Small intestine (tissue), 7 donors: ENCODE results near the gene CIBAR2. TPM values are rescaled to one million over a fixed set of nuclear protein-coding genes. Genes with fewer than 3 reads are reported as not detected.

Source experiments
- DNase-seq, 2 donors: peaks; one replicate each; pipeline versions ENCODE4 v3.0.0 to v3.0.0-alpha.2; 2013
- FAIRE-seq: peaks from 2 replicates; lab custom pipeline; 2012; peaks lifted over from hg19 to GRCh38; lab: Jason Lieb, UNC
- H3K27ac ChIP-seq, 3 donors: one replicate each; pipeline ENCODE4 v1.5.1; 2013; ENCODE audit warnings: low read length in 2 of 3, mild to moderate bottlenecking in 2 of 3, control low read depth in 1 of 3, inconsistent platforms in 1 of 3, low read depth in 1 of 3, moderate library complexity in 1 of 3
- H3K27me3 ChIP-seq, 3 donors: one replicate each; pipeline ENCODE4 v1.6.1; 2013; ENCODE audit warnings: low read length in 3 of 3, inconsistent platforms in 1 of 3; ENCODE audit not compliant: control insufficient read depth in 3 of 3, insufficient read depth in 3 of 3
- H3K36me3 ChIP-seq, 3 donors: one replicate each; pipeline ENCODE4 v1.6.1; 2013; ENCODE audit warnings: low read length in 3 of 3, inconsistent platforms in 1 of 3, low read depth in 1 of 3, mild to moderate bottlenecking in 1 of 3, moderate library complexity in 1 of 3; ENCODE audit not compliant: control insufficient read depth in 3 of 3, insufficient read depth in 2 of 3
- H3K4me1 ChIP-seq, 3 donors: one replicate each; pipeline ENCODE4 v1.6.1; 2013; ENCODE audit warnings: low read length in 2 of 3, inconsistent platforms in 1 of 3, low read depth in 1 of 3, mild to moderate bottlenecking in 1 of 3, moderate library complexity in 1 of 3; ENCODE audit not compliant: control insufficient read depth in 3 of 3, insufficient read depth in 2 of 3
- H3K4me3 ChIP-seq, 3 donors: one replicate each; pipeline ENCODE4 v1.5.1; 2013; ENCODE audit warnings: low read length in 3 of 3, control low read depth in 1 of 3, inconsistent platforms in 1 of 3, low read depth in 1 of 3, mild to moderate bottlenecking in 1 of 3, moderate library complexity in 1 of 3
- H3K9me3 ChIP-seq, 2 donors: one replicate each; pipeline ENCODE4 v1.6.1; 2013; ENCODE audit warnings: low read depth in 1 of 2, low read length in 1 of 2; ENCODE audit not compliant: control insufficient read depth in 2 of 2, insufficient read depth in 1 of 2
- WGBS, 3 donors: extraction: QIAGEN DNeasy Blood & Tissue Kit; methylation state at CpG; one replicate each; pipeline ENCODE4 v1.1.7; 2013; 5-methylcytosine and 5-hydroxymethylcytosine counted together
- polyA plus RNA-seq, 4 donors: library from polyadenylated mRNA; stranded (reverse) in 3 of 4; unstranded in 1 of 4; fragments of 200-250 nt in 3 of 4; fragments of 120-200 nt in 1 of 4; gene quantifications; one replicate each; pipeline versions ENCODE4 v1.2.1 to v1.2.3, GENCODE V29; 2013
- donor health status: healthy with polysubstance abuse.
- donor health status: control.
- donor health status: control.
- donor health status: Bipolar disorder and iron deficiency.
- donor health status: healthy.

Gene CIBAR2
- polyA plus RNA-seq, 4 donors: 0.04 to 3.0 (median 0.19) TPM; not detected in 1

DNA sequence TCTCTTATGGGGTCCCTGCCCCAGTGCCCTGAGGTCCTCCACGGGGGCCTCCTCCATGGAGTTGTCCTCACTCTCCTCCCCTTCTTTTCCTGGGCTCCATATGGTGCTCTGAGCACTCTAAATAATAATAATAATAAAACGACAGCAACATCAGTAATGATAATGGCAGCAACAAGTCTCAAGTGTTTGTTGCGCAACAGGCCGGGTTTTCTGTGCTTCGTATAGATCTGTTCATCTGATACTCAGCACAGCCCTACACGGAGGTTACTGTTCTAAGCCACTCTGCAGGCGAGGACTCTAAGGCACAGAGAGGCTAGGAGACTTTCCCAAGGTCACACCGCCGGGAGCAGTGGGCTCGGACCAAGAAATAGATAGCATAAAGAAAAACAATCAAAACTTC is 13.7 kb downstream of the CIBAR2 start:
- Histone ChIP-seq H3K4me1 (no peaks in the 10 kb centered on the region), H3K27ac (no peak overlapping the region), H3K9me3 (no peaks in the 10 kb centered on the region), H3K4me3 (no peak overlapping the region), H3K36me3 (no peaks in the 10 kb centered on the region), H3K27me3 (peaks cover 0 to 4% (median 3%) of the 10 kb centered on the region in 3 donors)
- WGBS, 3 donors: 63 to 77% (median 72%) methylated on average over 10 of the region's 10 CpGs
- no peak for DNase-seq
- FAIRE-seq: no peak

DNA sequence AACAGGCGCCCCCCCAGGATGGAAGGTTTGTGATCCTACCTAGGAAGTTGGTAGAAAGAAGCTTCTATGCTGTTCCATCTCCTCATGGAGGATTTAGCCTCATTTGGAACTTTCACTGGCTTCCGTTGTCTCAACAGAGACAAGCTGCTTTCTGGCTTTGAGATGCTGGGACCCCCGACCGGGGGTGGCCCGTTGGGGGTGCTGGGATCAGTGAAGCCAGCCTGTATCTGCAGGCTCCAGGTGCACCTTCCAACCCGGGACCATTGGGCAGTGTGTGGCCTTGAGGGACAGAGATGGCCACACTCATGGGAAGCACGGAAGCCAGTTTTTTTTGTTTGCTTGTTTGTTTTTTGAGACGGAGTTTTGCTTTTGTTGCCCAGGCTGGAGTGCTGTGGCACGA is 15.4 kb downstream of the CIBAR2 start:
- H3K4me1 ChIP-seq: no peaks in the 10 kb centered on the region
- H3K27me3 ChIP-seq: peaks cover 0 to 3% (median 3%) of the 10 kb centered on the region in 3 donors
- WGBS, 3 donors: 60 to 74% (median 71%) methylated on average over 9 of the region's 9 CpGs
- DNase-seq (no peak), FAIRE-seq (no peak)
- no peaks in the 10 kb centered on the region for H3K9me3 ChIP-seq
- H3K4me3 ChIP-seq: no peak overlapping the region
- no peak overlapping the region for H3K27ac ChIP-seq
- no peaks in the 10 kb centered on the region for H3K36me3 ChIP-seq

GRCh38 chr16:85094812-85095211 is 17.5 kb downstream of the CIBAR2 start:
- no peak for FAIRE-seq
- WGBS, 3 donors: 83 to 94% (median 87%) methylated on average over 12 of the region's 12 CpGs
- peaks cover 0 to 3% (median 0%) of the 10 kb centered on the region in 3 donors for H3K36me3 ChIP-seq
- no peaks in the 10 kb centered on the region for H3K9me3 ChIP-seq
- H3K4me3 ChIP-seq: no peak overlapping the region
- H3K27me3 ChIP-seq: peaks cover 0 to 3% (median 3%) of the 10 kb centered on the region in 3 donors
- H3K4me1 ChIP-seq: peaks cover 0 to 6% (median 1%) of the 10 kb centered on the region in 3 donors
- no peak overlapping the region for H3K27ac ChIP-seq
- no peak for DNase-seq

- DNase-seq: no peak
- no peak overlapping the region for H3K4me3 ChIP-seq
Measured at GRCh38 chr16:85094176-85094805, 18.0 kb downstream of the CIBAR2 start.

DNA sequence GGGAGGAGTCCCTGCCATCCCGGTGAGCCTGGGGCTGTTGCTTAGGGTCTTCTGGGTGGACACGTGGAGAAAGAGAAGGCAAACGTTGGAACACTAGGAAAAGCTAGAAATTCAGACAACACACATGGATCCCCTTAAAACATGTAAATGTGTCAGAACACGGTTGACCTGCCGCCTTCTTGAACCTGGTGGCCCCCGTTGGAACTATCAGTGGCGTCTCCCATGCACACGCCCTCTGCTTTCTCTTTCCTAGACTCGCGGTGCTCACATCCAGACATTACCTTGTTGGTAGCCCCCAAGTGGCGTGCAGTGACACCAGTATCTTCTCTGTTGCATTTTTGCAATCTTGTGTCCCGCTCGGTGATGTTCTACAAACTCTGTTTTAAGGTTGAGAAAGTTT is 18.6 kb downstream of the CIBAR2 start:
- H3K9me3 ChIP-seq: no peaks in the 10 kb centered on the region
- H3K27me3 ChIP-seq: peaks cover 0 to 3% (median 3%) of the 10 kb centered on the region in 3 donors
- peaks cover 0 to 12% (median 0%) of the 10 kb centered on the region in 3 donors for H3K36me3 ChIP-seq
- no peak for DNase-seq
- H3K4me3 ChIP-seq: no peak overlapping the region
- no peak overlapping the region for H3K27ac ChIP-seq
- FAIRE-seq: no peak
- 42 to 72% (median 59%) methylated on average over 13 of the region's 13 CpGs for WGBS, 3 donors
- H3K4me1 ChIP-seq: peaks cover 0 to 6% (median 1%) of the 10 kb centered on the region in 3 donors

More at GRCh38 chr16:85094176-85094805, 18.0 kb downstream of the CIBAR2 start:
- peaks cover 0 to 7% (median 0%) of the 10 kb centered on the region in 3 donors for H3K36me3 ChIP-seq
- WGBS, 3 donors: 84 to 87% (median 87%) methylated on average over 12 of the region's 12 CpGs
- no peaks in the 10 kb centered on the region for H3K9me3 ChIP-seq
- peaks cover 0 to 3% (median 3%) of the 10 kb centered on the region in 3 donors for H3K27me3 ChIP-seq
- no peak overlapping the region for H3K27ac ChIP-seq
- H3K4me1 ChIP-seq: peaks cover 0 to 6% (median 1%) of the 10 kb centered on the region in 3 donors
- no peak for FAIRE-seq

GRCh38 chr16:85092851-85093250 is 19.4 kb downstream of the CIBAR2 start:
- DNase-seq (no peak), FAIRE-seq (no peak)
- Histone ChIP-seq H3K9me3 (no peaks in the 10 kb centered on the region), H3K27me3 (peaks cover 0 to 3% (median 0%) of the 10 kb centered on the region in 3 donors), H3K4me1 (peaks cover 0 to 6% (median 1%) of the 10 kb centered on the region in 3 donors), H3K4me3 (no peak overlapping the region), H3K36me3 (peaks cover 0 to 21% (median 0%) of the 10 kb centered on the region in 3 donors), H3K27ac (no peak overlapping the region)
- WGBS, 3 donors: 88 to 90% (median 89%) methylated on average over 18 of the region's 18 CpGs

GRCh38 chr16:85092309-85092708 is 20.0 kb downstream of the CIBAR2 start:
- WGBS, 3 donors: 80 to 81% (median 80%) methylated on average over 9 of the region's 9 CpGs
- H3K27ac ChIP-seq: no peak overlapping the region
- H3K9me3 ChIP-seq: no peaks in the 10 kb centered on the region
- H3K27me3 ChIP-seq: peaks cover 0 to 3% (median 0%) of the 10 kb centered on the region in 3 donors
- H3K36me3 ChIP-seq: peaks cover 0 to 23% (median 0%) of the 10 kb centered on the region in 3 donors
- DNase-seq: no peak
- no peak overlapping the region for H3K4me3 ChIP-seq
- FAIRE-seq: no peak
- peaks cover 0 to 8% (median 1%) of the 10 kb centered on the region in 3 donors for H3K4me1 ChIP-seq

- no peak for FAIRE-seq
Measured at GRCh38 chr16:85091522-85091910, 20.8 kb downstream of the CIBAR2 start.

More at GRCh38 chr16:85091522-85091910, 20.8 kb downstream of the CIBAR2 start:
- no peak overlapping the region for H3K27ac ChIP-seq
- no peaks in the 10 kb centered on the region for H3K27me3 ChIP-seq
- H3K36me3 ChIP-seq: peaks cover 0 to 23% (median 0%) of the 10 kb centered on the region in 3 donors
- no peaks in the 10 kb centered on the region for H3K9me3 ChIP-seq
- no peak overlapping the region for H3K4me3 ChIP-seq
- peaks cover 0 to 15% (median 1%) of the 10 kb centered on the region in 3 donors for H3K4me1 ChIP-seq
- 89 to 94% (median 90%) methylated on average over 7 of the region's 7 CpGs for WGBS, 3 donors
- no peak for DNase-seq
